ENCODE results near the gene SLC23A2. TPM values are rescaled to one million over a fixed set of nuclear protein-coding genes. Genes with fewer than 3 reads are reported as not detected.

SLC23A2 gene
- total RNA-seq, 2 experiments from 2014 or later: 14.3 to 25.7 TPM

DNA sequence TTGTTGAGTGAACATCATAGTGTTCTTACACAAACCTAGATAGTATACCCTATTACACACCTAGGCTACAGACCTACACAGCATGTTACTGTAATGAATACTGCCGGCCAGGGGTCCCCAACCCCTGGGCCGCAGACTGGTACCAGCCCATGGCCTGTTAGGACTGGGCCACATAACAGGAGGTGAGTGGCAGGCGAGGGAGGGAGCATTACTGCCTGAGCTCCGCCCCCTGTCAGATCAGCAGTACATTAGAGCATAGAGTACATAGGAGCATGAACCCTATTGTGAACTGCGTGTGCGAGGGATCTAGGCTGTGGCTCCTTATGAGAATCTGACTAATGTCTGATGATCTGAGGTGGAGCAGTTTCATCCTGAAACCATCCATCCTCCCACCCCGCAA lies 153.3 kb downstream of the SLC23A2 start:
- Histone ChIP-seq H3K4me3 (ENCODE audit: low read depth, low read length, poor library complexity, severe bottlenecking) (no peak overlapping the region), H4K20me1 (ENCODE audit: insufficient read depth, low read length) (no peaks in the 10 kb centered on the region), H3K4me2 (ENCODE audit: low read length) (no peak overlapping the region), H3K4me1 (ENCODE audit: insufficient read depth, low read length, poor library complexity, severe bottlenecking) (no peaks in the 10 kb centered on the region), H3K9me3 (ENCODE audit: low read length) (no peaks in the 10 kb centered on the region), H2AFZ (ENCODE audit: low read length) (no peak overlapping the region), H3K36me3 (ENCODE audit: insufficient read depth, low read length) (no peaks in the 10 kb centered on the region), H3K79me2 (ENCODE audit: insufficient read depth, low read depth, low read length) (no peaks in the 10 kb centered on the region), H3K27ac (ENCODE audit: low read depth, low read length, poor library complexity, severe bottlenecking) (no peak overlapping the region), H3K9me2 (ENCODE audit: insufficient read depth, low read length) (no peaks in the 10 kb centered on the region)
- TF ChIP-seq, protein P1, sequence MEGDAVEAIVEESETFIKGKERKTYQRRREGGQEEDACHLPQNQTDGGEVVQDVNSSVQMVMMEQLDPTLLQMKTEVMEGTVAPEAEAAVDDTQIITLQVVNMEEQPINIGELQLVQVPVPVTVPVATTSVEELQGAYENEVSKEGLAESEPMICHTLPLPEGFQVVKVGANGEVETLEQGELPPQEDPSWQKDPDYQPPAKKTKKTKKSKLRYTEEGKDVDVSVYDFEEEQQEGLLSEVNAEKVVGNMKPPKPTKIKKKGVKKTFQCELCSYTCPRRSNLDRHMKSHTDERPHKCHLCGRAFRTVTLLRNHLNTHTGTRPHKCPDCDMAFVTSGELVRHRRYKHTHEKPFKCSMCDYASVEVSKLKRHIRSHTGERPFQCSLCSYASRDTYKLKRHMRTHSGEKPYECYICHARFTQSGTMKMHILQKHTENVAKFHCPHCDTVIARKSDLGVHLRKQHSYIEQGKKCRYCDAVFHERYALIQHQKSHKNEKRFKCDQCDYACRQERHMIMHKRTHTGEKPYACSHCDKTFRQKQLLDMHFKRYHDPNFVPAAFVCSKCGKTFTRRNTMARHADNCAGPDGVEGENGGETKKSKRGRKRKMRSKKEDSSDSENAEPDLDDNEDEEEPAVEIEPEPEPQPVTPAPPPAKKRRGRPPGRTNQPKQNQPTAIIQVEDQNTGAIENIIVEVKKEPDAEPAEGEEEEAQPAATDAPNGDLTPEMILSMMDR (conservative IDR thresholded peaks at IDR 0.05; ENCODE audit: low read length): no peak
- TF ChIP-seq EZH2phosphoT487 (IDR thresholded peaks at IDR 0.05; ENCODE audit: borderline replicate concordance, low read depth, low read length): no peak
- intact Hi-C loops (cut with micrococcal nuclease; ENCODE audit: unreplicated experiment): no loop called here
- POLR2A ChIA-PET: no interaction called here
- no TSS peak for BruUV-seq (replicated peaks)
- no peak for DNase-seq (ENCODE audit: low spot score)
- CTCF ChIA-PET (ENCODE audit: unreplicated experiment): no interaction called here

DNA sequence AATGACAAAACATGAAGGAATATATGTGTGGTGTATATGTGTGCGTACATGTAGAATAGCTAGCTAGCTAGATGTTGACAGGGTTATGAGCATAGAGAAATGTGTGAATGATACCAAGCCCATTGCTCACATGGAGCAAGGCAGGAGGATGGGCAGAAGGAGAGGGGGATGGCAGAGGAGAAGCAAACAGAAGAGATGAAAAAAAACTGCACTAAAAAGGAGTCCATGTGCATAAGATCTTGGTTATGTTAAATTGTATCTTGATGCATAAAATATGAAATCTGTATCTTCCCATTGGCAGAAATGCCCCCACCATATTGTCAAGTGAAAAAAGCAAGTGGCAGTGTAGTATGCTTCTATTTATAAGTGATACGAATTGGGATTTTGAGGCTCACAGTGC lies 154.5 kb downstream of the SLC23A2 start:
- BruUV-seq (replicated peaks): no TSS peak
- Histone ChIP-seq H3K36me3 (ENCODE audit: insufficient read depth, low read length) (no peaks in the 10 kb centered on the region), H3K9me2 (ENCODE audit: insufficient read depth, low read length) (no peaks in the 10 kb centered on the region), H3K9me3 (ENCODE audit: low read length) (no peaks in the 10 kb centered on the region), H3K79me2 (ENCODE audit: insufficient read depth, low read depth, low read length) (no peaks in the 10 kb centered on the region), H4K20me1 (ENCODE audit: insufficient read depth, low read length) (no peaks in the 10 kb centered on the region), H3K4me3 (ENCODE audit: low read depth, low read length, poor library complexity, severe bottlenecking) (no peak overlapping the region), H3K4me1 (ENCODE audit: insufficient read depth, low read length, poor library complexity, severe bottlenecking) (no peaks in the 10 kb centered on the region), H3K27ac (ENCODE audit: low read depth, low read length, poor library complexity, severe bottlenecking) (no peak overlapping the region), H3K4me2 (ENCODE audit: low read length) (no peak overlapping the region), H2AFZ (ENCODE audit: low read length) (no peak overlapping the region)
- intact Hi-C loops (cut with micrococcal nuclease; ENCODE audit: unreplicated experiment): no loop called here
- POLR2A ChIA-PET: interaction anchor here (0.6 to 0.7 kb wide), 4 partner anchors 11 to 337 kb away, joined by 3 to 8 read pairs (median 4); no protein-coding TSS in a partner anchor
- no peak for TF ChIP-seq EZH2phosphoT487 (IDR thresholded peaks at IDR 0.05; ENCODE audit: borderline replicate concordance, low read depth, low read length)
- TF ChIP-seq, protein P1 (conservative IDR thresholded peaks at IDR 0.05; ENCODE audit: low read length): no peak
- CTCF ChIA-PET (ENCODE audit: unreplicated experiment): no interaction called here
- no peak for DNase-seq (ENCODE audit: low spot score)

DNA sequence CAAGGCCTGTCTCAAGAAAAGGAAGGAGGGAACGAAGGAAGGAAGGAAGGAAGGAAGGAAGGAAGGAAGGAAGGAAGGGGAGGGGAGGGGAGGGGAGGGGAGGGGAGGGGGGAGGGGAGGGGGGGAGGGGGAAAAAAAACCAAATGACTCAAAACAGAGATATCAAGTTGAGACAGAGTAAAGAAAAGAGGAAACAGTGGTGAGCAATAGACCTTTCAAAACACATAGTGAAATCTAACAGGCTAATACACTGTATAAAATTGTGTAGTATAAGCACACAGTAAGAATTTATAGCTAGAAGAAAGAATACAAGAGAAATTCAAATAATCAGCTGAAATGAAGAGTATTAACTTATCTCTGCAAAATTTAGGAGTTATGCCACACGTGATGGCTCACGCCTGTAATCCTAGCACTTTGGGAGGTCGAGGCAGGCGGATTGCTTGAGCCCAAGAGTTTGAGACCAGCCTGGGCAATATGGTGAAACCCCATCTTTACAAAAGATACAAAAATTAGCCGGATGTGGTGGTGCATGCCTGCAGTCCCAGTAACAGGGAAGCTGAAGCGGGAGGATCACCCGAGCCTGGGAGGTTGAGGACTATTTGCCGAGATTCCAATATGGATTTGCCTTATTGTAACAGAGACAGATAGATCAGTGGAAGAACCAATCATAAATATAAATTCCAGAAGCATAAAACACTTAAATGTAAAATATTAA lies 156.4 kb downstream of the SLC23A2 start:
- POLR2A ChIA-PET: interaction anchor here (0.5 kb wide), 1 partner anchor 116 kb away, joined by 5 read pairs; no protein-coding TSS in a partner anchor
- DNase-seq (ENCODE audit: low spot score): no peak
- Histone ChIP-seq H3K9me3 (ENCODE audit: low read length) (no peaks in the 10 kb centered on the region), H3K4me3 (ENCODE audit: low read depth, low read length, poor library complexity, severe bottlenecking) (no peak overlapping the region), H3K4me2 (ENCODE audit: low read length) (no peak overlapping the region), H3K4me1 (ENCODE audit: insufficient read depth, low read length, poor library complexity, severe bottlenecking) (peaks cover 9% of the 10 kb centered on the region), H3K36me3 (ENCODE audit: insufficient read depth, low read length) (no peaks in the 10 kb centered on the region), H4K20me1 (ENCODE audit: insufficient read depth, low read length) (no peaks in the 10 kb centered on the region), H3K27ac (ENCODE audit: low read depth, low read length, poor library complexity, severe bottlenecking) (no peak overlapping the region), H3K79me2 (ENCODE audit: insufficient read depth, low read depth, low read length) (no peaks in the 10 kb centered on the region), H3K9me2 (ENCODE audit: insufficient read depth, low read length) (no peaks in the 10 kb centered on the region), H2AFZ (ENCODE audit: low read length) (no peak overlapping the region)
- no TSS peak for BruUV-seq (replicated peaks)
- intact Hi-C loops (cut with micrococcal nuclease; ENCODE audit: unreplicated experiment): loop anchor here (5.0 kb wide), 1 partner anchor 72 kb away; no protein-coding TSS in a partner anchor
- CTCF ChIA-PET (ENCODE audit: unreplicated experiment): no interaction called here
- TF ChIP-seq, protein P1 (conservative IDR thresholded peaks at IDR 0.05; ENCODE audit: low read length): no peak
- TF ChIP-seq EZH2phosphoT487 (IDR thresholded peaks at IDR 0.05; ENCODE audit: borderline replicate concordance, low read depth, low read length): no peak
